OCI-LY7 (cell line): ENCODE measurements around the gene PLEK2. TPM values are rescaled to one million over a fixed set of nuclear protein-coding genes. Genes with fewer than 3 reads are reported as not detected.

ENCODE experiments used
- BruUV-seq: library from RNA; stranded (reverse); fragments of 400-500 nt; replicated peaks from 2 replicates; lab custom pipeline; 2021; lab: Mats Ljungman, UMichigan
- CTCF ChIA-PET: fragments of 300-600 bp; sonication (Branson Sonifier 250); formaldehyde crosslinking; loops from one replicate; lab custom pipeline; 2022; ENCODE audit warnings: antibody characterized with exemption; ENCODE audit not compliant: unreplicated experiment; lab: Charles Lee
- POLR2A ChIA-PET: fragments of 300-600 bp; sonication (Branson Sonifier 250); formaldehyde crosslinking; loops from one replicate; lab custom pipeline; 2022; ENCODE audit warnings: antibody characterized with exemption; lab: Charles Lee
- DNase-seq: peaks from one replicate; pipeline ENCODE4 v3.0.0-alpha.2; 2015; ENCODE audit warnings: low spot score
- H2AFZ ChIP-seq: fragments of 200-600 bp; sonication (generic), shearing (Covaris generic); 2 replicates; pipeline ENCODE4 v1.6.1; 2014; ENCODE audit warnings: mild to moderate bottlenecking, antibody characterized with exemption, low read length, moderate library complexity
- H3K27ac ChIP-seq: fragments of 200-600 bp; sonication (generic); 2 replicates; pipeline ENCODE4 v1.5.1; 2014; ENCODE audit warnings: mixed run types, low read depth, mild to moderate bottlenecking, moderate library complexity, low read length, inconsistent platforms; ENCODE audit not compliant: poor library complexity, severe bottlenecking
- H3K36me3 ChIP-seq: fragments of 200-600 bp; sonication (generic); 2 replicates; pipeline ENCODE4 v1.6.1; 2014; ENCODE audit warnings: mild to moderate bottlenecking, antibody characterized with exemption, low read length, moderate library complexity, mixed read lengths; ENCODE audit not compliant: insufficient read depth
- H3K4me1 ChIP-seq: fragments of 200-600 bp; sonication (generic); 2 replicates; pipeline ENCODE4 v1.5.1; 2014; ENCODE audit warnings: mild to moderate bottlenecking, low read length; ENCODE audit not compliant: insufficient read depth, poor library complexity, severe bottlenecking
- H3K4me2 ChIP-seq: fragments of 200-600 bp; sonication (generic); 2 replicates; pipeline ENCODE4 v1.6.1; 2014; ENCODE audit warnings: mild to moderate bottlenecking, low read length
- H3K4me3 ChIP-seq: fragments of 200-600 bp; sonication (generic); 2 replicates; pipeline ENCODE4 v1.5.1; 2014; ENCODE audit warnings: mild to moderate bottlenecking, low read depth, low read length; ENCODE audit not compliant: poor library complexity, severe bottlenecking
- H3K79me2 ChIP-seq: fragments of 200-600 bp; sonication (generic); 2 replicates; pipeline ENCODE4 v1.6.1; 2016; ENCODE audit warnings: low read depth, mild to moderate bottlenecking, low read length, moderate library complexity, mixed read lengths; ENCODE audit not compliant: insufficient read depth
- H3K9me2 ChIP-seq: fragments of 200-600 bp; sonication (generic); 2 replicates; pipeline ENCODE4 v1.6.1; 2016; ENCODE audit warnings: mild to moderate bottlenecking, low read length, mixed read lengths; ENCODE audit not compliant: insufficient read depth
- H3K9me3 ChIP-seq: fragments of 200-600 bp; sonication (generic); 2 replicates; pipeline ENCODE4 v1.6.1; 2014; ENCODE audit warnings: mild to moderate bottlenecking, mixed run types, low read length, mixed read lengths
- H4K20me1 ChIP-seq: fragments of 200-600 bp; sonication (generic); 2 replicates; pipeline ENCODE4 v1.6.1; 2014; ENCODE audit warnings: mild to moderate bottlenecking, antibody characterized with exemption, low read length, moderate library complexity, mixed read lengths; ENCODE audit not compliant: insufficient read depth
- CTCF ChIP-seq: fragments of 200-600 bp; sonication (generic); conservative IDR thresholded peaks from 2 replicates; pipeline ENCODE4 v1.5.1; 2014; ENCODE audit warnings: mild to moderate bottlenecking, antibody characterized with exemption, low read length, moderate library complexity, mixed read lengths
- EZH2phosphoT487 ChIP-seq: fragments of 200-600 bp; sonication (generic); IDR thresholded peaks from 2 replicates; pipeline ENCODE4 v1.6.1; 2018; ENCODE audit warnings: low read depth, borderline replicate concordance, mild to moderate bottlenecking, mixed run types, antibody characterized with exemption, low read length, moderate library complexity, mixed read lengths
- intact Hi-C: fragments of 100-400 bp; cut with micrococcal nuclease; formaldehyde crosslinking; loops from one replicate; pipeline ENCODE4 v1.10.0; 2022; ENCODE audit not compliant: unreplicated experiment
- total RNA-seq, 2 experiments: library from RNA; depleted of rRNA in 1 of 2; stranded (reverse); fragments of >200 nt in 1 of 2; shearing (Covaris generic) in 1 of 2; gene quantifications; 2 replicates each; pipeline ENCODE4 v1.2.3, GENCODE V29; 2014 to 2022

The PLEK2 gene
- total RNA-seq, 2 experiments from 2014 or later: not detected

DNA sequence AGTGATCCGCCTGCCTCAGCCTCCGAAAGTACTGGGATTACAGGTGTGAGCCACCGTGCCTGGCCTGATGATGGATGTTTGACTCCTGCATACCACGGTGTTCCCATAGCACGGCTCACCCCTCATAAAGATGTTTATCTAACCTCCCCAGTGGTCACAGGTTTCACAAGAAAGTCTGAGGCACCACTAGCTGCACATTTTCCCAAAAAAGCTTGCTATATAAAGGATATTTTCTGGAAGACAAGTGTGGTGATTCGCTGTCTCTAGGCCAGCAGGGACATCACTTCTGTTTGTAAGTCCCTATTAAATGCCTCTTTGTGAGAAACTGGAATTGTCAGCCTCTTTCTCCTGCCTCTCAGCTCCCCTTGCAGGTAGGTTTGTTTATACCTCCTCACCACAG is 18.3 kb downstream of the PLEK2 start:
- Histone ChIP-seq H3K9me3 (no peaks in the 10 kb centered on the region), H3K4me2 (no peak overlapping the region), H4K20me1 (no peaks in the 10 kb centered on the region), H3K4me1 (no peaks in the 10 kb centered on the region), H2AFZ (no peak overlapping the region), H3K36me3 (no peaks in the 10 kb centered on the region), H3K27ac (no peak overlapping the region), H3K79me2 (no peaks in the 10 kb centered on the region), H3K4me3 (no peak overlapping the region), H3K9me2 (no peaks in the 10 kb centered on the region)
- ChIA-PET POLR2A (no interaction called here), CTCF (no interaction called here)
- no peak for TF ChIP-seq CTCF
- TF ChIP-seq EZH2phosphoT487: no peak
- intact Hi-C loops: no loop called here
- no TSS peak for BruUV-seq
- no peak for DNase-seq

- Histone ChIP-seq H3K36me3 (0 out of 2 replicates have a peak, but pooled peaks cover 6% of the 10 kb centered on the region), H3K4me1 (no peaks in the 10 kb centered on the region), H3K4me2 (no peak overlapping the region), H3K27ac (no peak overlapping the region), H4K20me1 (no peaks in the 10 kb centered on the region), H3K9me2 (no peaks in the 10 kb centered on the region), H2AFZ (no peak overlapping the region), H3K4me3 (no peak overlapping the region), H3K9me3 (no peaks in the 10 kb centered on the region), H3K79me2 (no peaks in the 10 kb centered on the region)
- TF ChIP-seq CTCF: no peak
- no peak for TF ChIP-seq EZH2phosphoT487
- DNase-seq: no peak
- CTCF ChIA-PET: no interaction called here
- no TSS peak for BruUV-seq
- POLR2A ChIA-PET: no interaction called here
- intact Hi-C loops: no loop called here
These were observed 19.2 kb downstream of the PLEK2 start for GRCh38 chr14:67392800-67393199.

DNA sequence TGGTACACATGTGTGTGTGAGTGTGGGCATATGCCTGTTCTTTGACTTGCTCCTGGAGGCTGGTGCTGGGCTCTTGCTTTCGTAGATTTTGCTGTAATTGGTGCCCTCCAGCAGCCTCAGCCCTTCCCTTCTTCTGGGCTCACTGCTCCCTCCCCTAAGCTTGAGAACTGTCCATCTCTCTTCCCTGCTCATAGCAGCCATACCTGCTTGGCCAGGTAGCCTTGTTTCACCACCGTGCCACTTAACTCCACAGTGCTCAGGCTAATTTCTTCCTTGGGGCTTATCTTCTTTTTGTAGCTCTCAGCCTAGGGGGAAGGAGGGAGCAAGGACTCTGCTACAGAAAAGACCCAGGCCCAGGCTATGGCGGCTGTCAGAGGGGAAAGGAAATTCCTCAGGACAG is 19.8 kb downstream of the PLEK2 start:
- no peaks in the 10 kb centered on the region for H3K79me2 ChIP-seq
- H3K4me2 ChIP-seq: no peak overlapping the region
- intact Hi-C loops: no loop called here
- H3K36me3 ChIP-seq: peaks cover 13% of the 10 kb centered on the region; the same call in 1 of the 2 replicates
- DNase-seq: no peak
- POLR2A ChIA-PET: interaction anchor here (0.6 to 0.9 kb wide), 2 partner anchors 39 to 574 kb away, joined by 3 to 4 read pairs; no protein-coding TSS in a partner anchor
- no peaks in the 10 kb centered on the region for H3K9me2 ChIP-seq
- H3K4me1 ChIP-seq: no peaks in the 10 kb centered on the region
- H3K9me3 ChIP-seq: no peaks in the 10 kb centered on the region
- H4K20me1 ChIP-seq: no peaks in the 10 kb centered on the region
- CTCF ChIA-PET: no interaction called here
- no TSS peak for BruUV-seq
- H3K4me3 ChIP-seq: no peak overlapping the region
- H3K27ac ChIP-seq: no peak overlapping the region
- H2AFZ ChIP-seq: no peak overlapping the region
- TF ChIP-seq CTCF (no peak), EZH2phosphoT487 (no peak)
